ENCODE measurements around the gene NTN1. TPM values are rescaled to one million over a fixed set of nuclear protein-coding genes. Genes with fewer than 3 reads are reported as not detected.

NTN1 gene
- total and polyA plus RNA-seq, 12 donors: 3.0 to 38.7 (median 15.8) TPM

GRCh38 chr17:9268546-9268945 is 247.2 kb downstream of the NTN1 start:
- Histone ChIP-seq H3K36me3 (no peaks in the 10 kb centered on the region), H3K27me3 (no peaks in the 10 kb centered on the region), H3K9me3 (peaks cover 0 to 8% (median 0%) of the 10 kb centered on the region in 11 donors), H3K4me3 (no peak overlapping the region), H3K27ac (no peak overlapping the region), H3K4me1 (peaks cover 0 to 4% (median 0%) of the 10 kb centered on the region in 9 donors)
- ATAC-seq (no peak), DNase-seq (no peak)
- intact Hi-C loops (cut with DNase I): no loop called here
- TF ChIP-seq CTCF (IDR thresholded peaks at IDR 0.05): no peak
- WGBS, 2 donors: 96 to 97% methylated on average over 6 of the region's 6 CpGs

- 79 to 84% methylated on average over 7 of the region's 7 CpGs for WGBS, 2 donors
- intact Hi-C loops (cut with DNase I): loop anchor here in 1 of 10 donors (10.0 kb wide), 1 partner anchor 45 kb away; no protein-coding TSS in a partner anchor
- Histone ChIP-seq H3K4me3 (no peak overlapping the region), H3K27ac (no peak overlapping the region), H3K9me3 (no peaks in the 10 kb centered on the region), H3K4me1 (peaks cover 0 to 4% (median 0%) of the 10 kb centered on the region in 9 donors), H3K27me3 (no peaks in the 10 kb centered on the region), H3K36me3 (no peaks in the 10 kb centered on the region)
- ATAC-seq (no peak), DNase-seq (no peak)
- no peak for TF ChIP-seq CTCF (IDR thresholded peaks at IDR 0.05)
Measured at GRCh38 chr17:9269350-9270035, 248.2 kb downstream of the NTN1 start.

GRCh38 chr17:9270921-9271320 is 249.6 kb downstream of the NTN1 start:
- intact Hi-C loops (cut with DNase I): loop anchor here in 1 of 10 donors (10.0 kb wide), 1 partner anchor 46 kb away; no protein-coding TSS in a partner anchor
- ATAC-seq (no peak), DNase-seq (no peak)
- WGBS, 2 donors: 91 to 99% methylated on average over 9 of the region's 9 CpGs
- Histone ChIP-seq H3K36me3 (no peaks in the 10 kb centered on the region), H3K4me3 (no peak overlapping the region), H3K27me3 (no peaks in the 10 kb centered on the region), H3K4me1 (peaks cover 0 to 4% (median 0%) of the 10 kb centered on the region in 9 donors), H3K27ac (no peak overlapping the region), H3K9me3 (no peaks in the 10 kb centered on the region)
- TF ChIP-seq CTCF (IDR thresholded peaks at IDR 0.05): no peak

- Histone ChIP-seq H3K27me3 (no peaks in the 10 kb centered on the region), H3K4me3 (no peak overlapping the region), H3K9me3 (no peaks in the 10 kb centered on the region), H3K4me1 (peaks cover 0 to 4% (median 0%) of the 10 kb centered on the region in 9 donors), H3K36me3 (no peaks in the 10 kb centered on the region), H3K27ac (no peak overlapping the region)
- ATAC-seq (peak in 3 of 8 donors; percentile 30 to 56 (median 32)), DNase-seq (no peak)
- WGBS, 2 donors: 70 to 77% methylated on average over 8 of the region's 8 CpGs
- intact Hi-C loops (cut with DNase I): loop anchor here in 1 of 10 donors (10.0 kb wide), 1 partner anchor 47 kb away; no protein-coding TSS in a partner anchor
- TF ChIP-seq CTCF (IDR thresholded peaks at IDR 0.05): no peak
Measured at GRCh38 chr17:9271989-9272388, 250.7 kb downstream of the NTN1 start.

Data from heart right ventricle (tissue), 16 donors.